Loucy (cell line): ENCODE measurements around the gene CHN2.

ENCODE experiments used
- H2AFZ ChIP-seq: fragments of 200-600 bp; sonication (generic); 2 replicates; pipeline ENCODE4 v1.6.0; 2016; ENCODE audit warnings: antibody characterized with exemption, mild to moderate bottlenecking, low read length, moderate library complexity
- H3F3A ChIP-seq: fragments of 200-600 bp; 2 replicates; pipeline ENCODE4 v1.6.0; 2016; ENCODE audit warnings: antibody characterized with exemption, low read depth, mild to moderate bottlenecking
- H3K27me3 ChIP-seq: fragments of 200-600 bp; sonication (generic); 2 replicates; pipeline ENCODE4 v1.6.1; 2014; ENCODE audit warnings: low read length, mild to moderate bottlenecking; ENCODE audit not compliant: insufficient read depth, poor library complexity, severe bottlenecking
- H3K36me3 ChIP-seq: fragments of 200-600 bp; sonication (generic); 2 replicates; pipeline ENCODE4 v1.6.1; 2016; ENCODE audit warnings: low read length; ENCODE audit not compliant: insufficient read depth
- H3K4me1 ChIP-seq: fragments of 200-600 bp; sonication (generic); 2 replicates; pipeline ENCODE4 v1.5.1; 2014; ENCODE audit warnings: low read length, mild to moderate bottlenecking; ENCODE audit not compliant: insufficient read depth, poor library complexity, severe bottlenecking
- H3K4me2 ChIP-seq: fragments of 200-600 bp; sonication (generic); 2 replicates; pipeline ENCODE4 v1.6.0; 2014; ENCODE audit warnings: antibody characterized with exemption, low read length, low read depth, mild to moderate bottlenecking; ENCODE audit not compliant: poor library complexity, severe bottlenecking
- H3K4me3 ChIP-seq: fragments of 200-600 bp; sonication (generic); 2 replicates; pipeline ENCODE4 v1.5.1; 2014; ENCODE audit warnings: low read length, mild to moderate bottlenecking, mixed read lengths; ENCODE audit not compliant: poor library complexity, severe bottlenecking
- H3K79me2 ChIP-seq: fragments of 200-600 bp; sonication (generic); 2 replicates; pipeline ENCODE4 v1.6.1; 2014; ENCODE audit warnings: low read length; ENCODE audit not compliant: insufficient read depth
- H3K9ac ChIP-seq: fragments of 200-600 bp; sonication (generic); 2 replicates; pipeline ENCODE4 v1.6.0; 2014; ENCODE audit warnings: mild to moderate bottlenecking, low read depth, low read length, moderate library complexity; ENCODE audit not compliant: poor library complexity, severe bottlenecking
- H3K9me2 ChIP-seq: fragments of 200-600 bp; sonication (generic); replicated peaks from 2 replicates; pipeline ENCODE4 v1.6.1; 2016; ENCODE audit warnings: low read depth, low read length, mixed read lengths
- H3K9me3 ChIP-seq: fragments of 200-600 bp; sonication (generic); 2 replicates; pipeline ENCODE4 v1.6.1; 2014; ENCODE audit warnings: mild to moderate bottlenecking, antibody characterized with exemption, low read length, low read depth; ENCODE audit not compliant: insufficient read depth
- H4K20me1 ChIP-seq: fragments of 200-600 bp; sonication (generic); 2 replicates; pipeline ENCODE4 v1.6.0; 2014; ENCODE audit warnings: antibody characterized with exemption, low read length, mild to moderate bottlenecking; ENCODE audit not compliant: insufficient read depth, poor library complexity, severe bottlenecking
- EZH2phosphoT487 ChIP-seq: fragments of 200-600 bp; IDR thresholded peaks from 2 replicates; pipeline ENCODE4 v1.6.1; 2018; ENCODE audit warnings: antibody characterized with exemption, mild to moderate bottlenecking, moderate library complexity, borderline replicate concordance
- TF ChIP-seq, protein P1 (sequence below): fragments of 200-600 bp; sonication (generic); conservative IDR thresholded peaks from 2 replicates; pipeline ENCODE4 v1.5.1; 2014; ENCODE audit warnings: mild to moderate bottlenecking, antibody characterized with exemption, low read length

The CHN2 gene

GRCh38 chr7:29306319-29306991, 111.9 kb downstream of the CHN2 start:
- Histone ChIP-seq H3K27me3 (no peaks in the 10 kb centered on the region), H4K20me1 (no peaks in the 10 kb centered on the region), H3K4me1 (peaks cover 6% of the 10 kb centered on the region), H3K9me2 (no peaks in the 10 kb centered on the region), H3F3A (no peaks in the 10 kb centered on the region), H3K4me3 (no peak overlapping the region), H3K4me2 (no peak overlapping the region), H3K9ac (no peak overlapping the region), H3K9me3 (no peaks in the 10 kb centered on the region; the same call in 1 of the 2 replicates), H2AFZ (no peak overlapping the region), H3K79me2 (no peaks in the 10 kb centered on the region), H3K36me3 (no peaks in the 10 kb centered on the region)
- TF ChIP-seq EZH2phosphoT487, result no peak
- TF ChIP-seq, protein P1, sequence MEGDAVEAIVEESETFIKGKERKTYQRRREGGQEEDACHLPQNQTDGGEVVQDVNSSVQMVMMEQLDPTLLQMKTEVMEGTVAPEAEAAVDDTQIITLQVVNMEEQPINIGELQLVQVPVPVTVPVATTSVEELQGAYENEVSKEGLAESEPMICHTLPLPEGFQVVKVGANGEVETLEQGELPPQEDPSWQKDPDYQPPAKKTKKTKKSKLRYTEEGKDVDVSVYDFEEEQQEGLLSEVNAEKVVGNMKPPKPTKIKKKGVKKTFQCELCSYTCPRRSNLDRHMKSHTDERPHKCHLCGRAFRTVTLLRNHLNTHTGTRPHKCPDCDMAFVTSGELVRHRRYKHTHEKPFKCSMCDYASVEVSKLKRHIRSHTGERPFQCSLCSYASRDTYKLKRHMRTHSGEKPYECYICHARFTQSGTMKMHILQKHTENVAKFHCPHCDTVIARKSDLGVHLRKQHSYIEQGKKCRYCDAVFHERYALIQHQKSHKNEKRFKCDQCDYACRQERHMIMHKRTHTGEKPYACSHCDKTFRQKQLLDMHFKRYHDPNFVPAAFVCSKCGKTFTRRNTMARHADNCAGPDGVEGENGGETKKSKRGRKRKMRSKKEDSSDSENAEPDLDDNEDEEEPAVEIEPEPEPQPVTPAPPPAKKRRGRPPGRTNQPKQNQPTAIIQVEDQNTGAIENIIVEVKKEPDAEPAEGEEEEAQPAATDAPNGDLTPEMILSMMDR, result no peak

GRCh38 chr7:29308424-29308823, 113.8 kb downstream of the CHN2 start:
- H3F3A ChIP-seq, result no peaks in the 10 kb centered on the region
- no peaks in the 10 kb centered on the region; the same call in 1 of the 2 replicates for H3K9me3 ChIP-seq
- no peak overlapping the region for H3K9ac ChIP-seq
- TF ChIP-seq EZH2phosphoT487, result no peak
- TF ChIP-seq, protein P1, result no peak
- H3K36me3 ChIP-seq, result no peaks in the 10 kb centered on the region
- no peak overlapping the region for H2AFZ ChIP-seq
- no peak overlapping the region for H3K4me2 ChIP-seq
- H3K27me3 ChIP-seq, result no peaks in the 10 kb centered on the region
- no peak overlapping the region for H3K4me3 ChIP-seq
- H3K4me1 ChIP-seq, result peaks cover 6% of the 10 kb centered on the region
- no peaks in the 10 kb centered on the region for H3K9me2 ChIP-seq
- H3K79me2 ChIP-seq, result no peaks in the 10 kb centered on the region
- H4K20me1 ChIP-seq, result no peaks in the 10 kb centered on the region

DNA sequence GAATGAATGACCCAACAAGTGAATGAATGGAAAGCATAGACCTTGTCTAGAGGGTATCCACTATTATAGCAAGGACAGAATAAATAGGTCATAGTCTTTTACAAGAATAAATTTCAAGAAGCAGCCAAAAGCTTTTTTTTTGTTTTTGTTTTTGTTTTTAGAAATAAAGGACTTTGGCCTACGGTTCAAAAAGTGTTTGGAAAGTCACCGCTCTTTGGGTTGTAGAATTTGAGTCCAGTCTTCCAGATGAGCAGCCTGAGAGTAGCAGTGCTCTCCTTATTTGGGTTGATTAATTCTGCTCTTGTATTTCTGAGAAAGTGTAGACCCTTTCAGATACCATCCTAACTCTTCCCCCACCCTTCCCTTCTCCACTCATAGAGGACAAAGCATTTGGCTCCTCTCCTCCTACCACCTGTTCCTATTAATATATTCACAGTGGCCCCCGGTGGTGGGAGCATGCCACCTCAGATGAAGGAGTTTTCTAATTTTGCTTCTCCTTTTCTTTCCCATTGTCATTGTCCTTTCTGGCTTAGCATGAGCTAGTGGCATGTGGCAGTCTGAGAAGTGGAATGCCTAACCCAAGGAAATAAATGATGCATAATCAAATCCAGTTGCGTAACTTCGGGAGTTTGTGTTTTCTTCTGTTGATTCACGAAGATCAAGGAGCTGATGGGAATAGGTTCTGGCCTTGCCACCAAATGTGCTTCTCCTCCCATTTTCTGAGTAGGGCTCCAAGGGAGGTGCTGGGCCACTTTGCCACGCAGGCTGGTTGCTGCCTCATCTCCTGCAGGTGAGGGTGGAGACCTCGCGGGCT, 114.7 kb downstream of the CHN2 start:
- no peaks in the 10 kb centered on the region for H3K9me2 ChIP-seq
- no peaks in the 10 kb centered on the region for H3K36me3 ChIP-seq
- no peaks in the 10 kb centered on the region for H3F3A ChIP-seq
- TF ChIP-seq EZH2phosphoT487, result no peak
- TF ChIP-seq, protein P1, result peak; percentile 73
- no peak overlapping the region for H3K4me3 ChIP-seq
- H3K79me2 ChIP-seq, result no peaks in the 10 kb centered on the region
- no peaks in the 10 kb centered on the region for H4K20me1 ChIP-seq
- H3K9ac ChIP-seq, result no peak overlapping the region
- no peak overlapping the region for H3K4me2 ChIP-seq
- H3K4me1 ChIP-seq, result peaks cover 6% of the 10 kb centered on the region
- no peak overlapping the region for H2AFZ ChIP-seq
- H3K9me3 ChIP-seq, result no peaks in the 10 kb centered on the region; the same call in 1 of the 2 replicates
- no peaks in the 10 kb centered on the region for H3K27me3 ChIP-seq
